Ectodermal cell (in vitro differentiated cells): ENCODE measurements around the gene PLEKHA1. TPM values are rescaled to one million over a fixed set of nuclear protein-coding genes. Genes with fewer than 3 reads are reported as not detected.

Source experiments
- H3K27ac ChIP-seq: 2 replicates; pipeline ENCODE4 v1.7.0; 2013; ENCODE audit warnings: mild to moderate bottlenecking, low read depth, low read length; ENCODE audit not compliant: insufficient read depth, poor library complexity, severe bottlenecking
- H3K27me3 ChIP-seq: 2 replicates; pipeline ENCODE4 v1.7.0; 2013; ENCODE audit warnings: mild to moderate bottlenecking, low read length; ENCODE audit not compliant: insufficient read depth, control insufficient read depth, poor library complexity, severe bottlenecking
- H3K36me3 ChIP-seq: one replicate; pipeline ENCODE4 v1.7.0; 2013; ENCODE audit warnings: low read length; ENCODE audit not compliant: control insufficient read depth, insufficient read depth
- H3K4me1 ChIP-seq: one replicate; pipeline ENCODE4 v1.7.0; 2013; ENCODE audit warnings: low read length; ENCODE audit not compliant: control insufficient read depth, insufficient read depth
- H3K4me3 ChIP-seq: 2 replicates; pipeline ENCODE4 v1.7.0; 2013; ENCODE audit warnings: low read depth, low read length, control low read depth; ENCODE audit not compliant: insufficient read depth
- H3K9me3 ChIP-seq: 2 replicates; pipeline ENCODE4 v1.7.0; 2013; ENCODE audit warnings: mild to moderate bottlenecking, low read length, moderate library complexity; ENCODE audit not compliant: control insufficient read depth
- WGBS, 2 experiments: methylation state at CpG; one replicate each; pipeline ENCODE4 v1.1.7; 2013; ENCODE audit warnings: missing lambda C conversion rate in 2 of 2; 5-methylcytosine and 5-hydroxymethylcytosine counted together
- polyA plus RNA-seq, 4 experiments: library from polyadenylated mRNA; stranded (reverse); fragments of 50-300 nt; gene quantifications; one replicate each; pipeline ENCODE4 v1.2.3, GENCODE V29; 2013

Gene PLEKHA1
- polyA plus RNA-seq (2013, experiment 1 of 4) = 35.0 TPM
- 44.9 TPM for polyA plus RNA-seq (2013, experiment 2 of 4)
- polyA plus RNA-seq (2013, experiment 3 of 4) = 37.5 TPM
- 37.0 TPM for polyA plus RNA-seq (2013, experiment 4 of 4)

GRCh38 chr10:122374237-122374858, at the start of gene PLEKHA1:
Gene PLEKHA1, plus strand, starts transcription at chr10:122374708. Its CDS starts 18,493 bp downstream, at chr10:122393201.
- H3K27ac ChIP-seq = no peak within 1 kb of the TSS
- peak within 1 kb of the TSS; percentile 54 for H3K4me3 ChIP-seq
- H3K4me1 ChIP-seq = peaks cover 4% of the 10 kb centered on the region
- peaks cover 24% of the 10 kb centered on the region for H3K27me3 ChIP-seq
- 1 to 2% methylated on average over 71 of the region's 71 CpGs for WGBS, 2 experiments
- no peaks in the 10 kb centered on the region for H3K36me3 ChIP-seq
- H3K9me3 ChIP-seq = no peaks in the 10 kb centered on the region

DNA sequence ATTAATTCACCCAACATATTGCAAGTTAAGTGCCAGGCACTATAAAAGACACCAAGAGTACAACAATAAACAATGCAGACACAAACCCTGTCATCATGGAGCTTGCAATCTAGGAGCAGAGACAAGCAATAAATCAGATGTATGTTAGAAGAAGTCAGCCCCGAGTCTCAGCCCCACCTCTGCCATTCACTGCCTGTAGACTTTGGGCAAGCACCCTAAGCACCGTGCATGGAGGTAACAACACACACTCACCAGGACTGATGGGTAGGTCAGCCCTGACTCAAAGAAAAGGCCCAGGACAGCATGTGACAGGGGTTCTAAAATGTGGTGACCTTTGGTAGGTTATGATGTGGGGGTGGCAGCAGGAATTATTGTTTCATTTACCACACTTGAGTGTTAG, 49.3 kb upstream of the PLEKHA1 start:
- Histone ChIP-seq H3K36me3 (no peaks in the 10 kb centered on the region), H3K27ac (no peak overlapping the region), H3K4me1 (no peaks in the 10 kb centered on the region), H3K4me3 (no peak overlapping the region), H3K27me3 (no peaks in the 10 kb centered on the region), H3K9me3 (no peaks in the 10 kb centered on the region)
- 94 to 98% methylated on average over 2 of the region's 2 CpGs for WGBS, 2 experiments

DNA sequence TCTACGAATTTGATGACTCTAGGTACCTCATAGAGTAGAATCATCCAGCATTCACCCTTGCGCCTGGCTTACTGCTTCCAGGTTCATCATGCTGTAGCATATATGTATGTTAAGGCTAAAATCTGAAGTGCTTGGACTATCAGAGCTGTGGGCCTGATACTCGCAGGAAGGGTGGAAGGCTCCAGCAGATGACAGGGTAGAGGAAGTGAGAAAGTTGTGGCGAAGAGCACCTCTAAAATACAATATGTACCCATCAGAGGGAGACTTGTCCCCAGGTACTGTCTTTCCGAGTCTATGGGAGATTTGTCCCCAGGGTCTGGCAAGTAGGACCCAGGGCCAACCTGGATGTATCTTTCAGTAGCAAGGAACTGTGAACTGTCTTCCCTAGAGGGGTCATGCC, 48.1 kb upstream of the PLEKHA1 start:
- no peaks in the 10 kb centered on the region for H3K36me3 ChIP-seq
- H3K4me1 ChIP-seq = no peaks in the 10 kb centered on the region
- 96 to 97% methylated on average over 5 of the region's 5 CpGs for WGBS, 2 experiments
- H3K27ac ChIP-seq = no peak overlapping the region
- no peaks in the 10 kb centered on the region for H3K27me3 ChIP-seq
- H3K9me3 ChIP-seq = no peaks in the 10 kb centered on the region
- H3K4me3 ChIP-seq = no peak overlapping the region

DNA sequence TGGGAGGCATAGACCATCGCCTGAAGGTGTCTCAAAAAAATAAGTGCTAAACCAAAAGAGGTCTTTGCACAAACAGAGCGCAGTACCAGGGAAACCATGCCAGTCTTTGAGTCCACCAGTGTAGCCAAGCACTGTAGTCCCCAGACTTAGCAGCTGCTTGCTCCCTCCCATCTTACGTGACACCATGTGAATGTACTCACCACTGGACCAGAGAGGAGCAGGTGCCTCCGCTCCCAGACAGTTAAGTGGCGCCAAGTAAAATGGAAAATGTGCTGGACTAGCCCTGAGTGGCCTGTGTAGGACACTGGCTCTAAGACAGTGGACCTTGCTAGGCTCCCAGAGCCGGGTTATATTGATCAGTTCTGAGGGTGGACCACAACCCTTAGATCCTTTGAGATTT, 47.7 kb upstream of the PLEKHA1 start:
- Histone ChIP-seq H3K4me3 (no peak overlapping the region), H3K27ac (no peak overlapping the region), H3K27me3 (no peaks in the 10 kb centered on the region), H3K36me3 (no peaks in the 10 kb centered on the region), H3K4me1 (no peaks in the 10 kb centered on the region), H3K9me3 (no peaks in the 10 kb centered on the region)
- WGBS, 2 experiments = 85 to 87% methylated on average over 6 of the region's 6 CpGs

- no peak overlapping the region for H3K4me3 ChIP-seq
- H3K36me3 ChIP-seq = no peaks in the 10 kb centered on the region
- no peaks in the 10 kb centered on the region for H3K4me1 ChIP-seq
- H3K9me3 ChIP-seq = no peaks in the 10 kb centered on the region
- 93 to 96% methylated on average over 16 of the region's 16 CpGs for WGBS, 2 experiments
- H3K27me3 ChIP-seq = no peaks in the 10 kb centered on the region
- H3K27ac ChIP-seq = no peak overlapping the region
Observed at GRCh38 chr10:122327237-122328206, 47.0 kb upstream of the PLEKHA1 start.

DNA sequence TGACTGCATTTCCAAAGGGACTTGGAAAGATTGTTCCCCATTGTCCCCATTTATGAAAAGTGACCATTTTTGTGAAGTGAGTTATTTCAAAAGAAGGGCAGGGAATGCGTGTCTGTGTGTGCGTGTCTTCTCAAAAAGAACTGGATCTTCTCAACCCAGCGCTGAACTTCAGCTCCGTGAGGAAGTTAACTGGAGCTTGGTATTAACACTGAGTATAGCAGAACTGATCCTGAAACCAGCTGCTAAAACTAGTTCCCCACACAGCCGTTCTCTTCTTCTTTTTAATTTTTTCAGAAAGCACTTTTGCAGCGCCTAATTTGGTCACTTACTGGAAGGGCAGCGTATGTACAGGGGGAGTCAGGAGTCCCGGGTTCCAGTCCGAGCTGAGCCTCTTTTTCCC, 45.8 kb upstream of the PLEKHA1 start:
- Histone ChIP-seq H3K9me3 (no peaks in the 10 kb centered on the region), H3K36me3 (no peaks in the 10 kb centered on the region), H3K4me3 (no peak overlapping the region), H3K27ac (no peak overlapping the region), H3K27me3 (no peaks in the 10 kb centered on the region), H3K4me1 (no peaks in the 10 kb centered on the region)
- 85 to 86% methylated on average over 9 of the region's 9 CpGs for WGBS, 2 experiments

GRCh38 chr10:122329416-122329815, 45.1 kb upstream of the PLEKHA1 start:
- H3K27ac ChIP-seq = no peak overlapping the region
- no peaks in the 10 kb centered on the region for H3K9me3 ChIP-seq
- H3K4me3 ChIP-seq = no peak overlapping the region
- 88 to 89% methylated on average over 13 of the region's 13 CpGs for WGBS, 2 experiments
- no peaks in the 10 kb centered on the region for H3K36me3 ChIP-seq
- no peaks in the 10 kb centered on the region for H3K27me3 ChIP-seq
- no peaks in the 10 kb centered on the region for H3K4me1 ChIP-seq

- no peaks in the 10 kb centered on the region for H3K9me3 ChIP-seq
- WGBS, 2 experiments = 92 to 98% methylated on average over 7 of the region's 7 CpGs
- H3K4me1 ChIP-seq = no peaks in the 10 kb centered on the region
- no peaks in the 10 kb centered on the region for H3K36me3 ChIP-seq
- H3K27me3 ChIP-seq = no peaks in the 10 kb centered on the region
- no peak overlapping the region for H3K27ac ChIP-seq
- H3K4me3 ChIP-seq = no peak overlapping the region
Observed at GRCh38 chr10:122331100-122331499, 43.4 kb upstream of the PLEKHA1 start.

GRCh38 chr10:122331615-122332446, 42.7 kb upstream of the PLEKHA1 start:
- Histone ChIP-seq H3K4me1 (no peaks in the 10 kb centered on the region), H3K4me3 (no peak overlapping the region), H3K36me3 (no peaks in the 10 kb centered on the region), H3K27ac (no peak overlapping the region), H3K9me3 (no peaks in the 10 kb centered on the region), H3K27me3 (no peaks in the 10 kb centered on the region)
- 85 to 86% methylated on average over 16 of the region's 16 CpGs for WGBS, 2 experiments
